Lower leg skin (tissue), 3 donors: ENCODE results near the gene EML4.

ENCODE experiments used
- CTCF ChIP-seq, 3 donors: fragments of 450-650 bp; IDR thresholded peaks; one replicate each; pipeline ENCODE4 v1.5.1; 2016; ENCODE audit warnings: antibody characterized with exemption in 3 of 3, mild to moderate bottlenecking in 3 of 3, moderate library complexity in 2 of 3
- POLR2A ChIP-seq, 2 donors: fragments of 450-650 bp; IDR thresholded peaks; one replicate each; pipeline ENCODE4 v1.6.1; 2016 to 2017; ENCODE audit warnings: antibody characterized with exemption in 2 of 2, mild to moderate bottlenecking in 1 of 2, moderate library complexity in 1 of 2

- no peak for TF ChIP-seq CTCF (IDR thresholded peaks at IDR 0.05)
- TF ChIP-seq POLR2A (IDR thresholded peaks at IDR 0.05) = no peak
These were observed 26.5 kb upstream of the EML4 start for GRCh38 chr2:42142547-42143184.
